Esophagus mucosa (tissue), 1 donor: ENCODE results near the gene ADGRV1. TPM values are rescaled to one million over a fixed set of nuclear protein-coding genes. Genes with fewer than 3 reads are reported as not detected.
A peak's percentile ranks its signal among the peaks of the same experiment; 100 is the strongest.
"Not testable (repeated sequence)": the region's sequence is repeated elsewhere in the genome, so short reads cannot be mapped to it uniquely, and the experiment has no call there.

Source experiments
- ATAC-seq: fragments of 200-7000 bp; cut with Tn5 transposase; one replicate; pipeline ENCODE4 v1.9.1; 2020
- total RNA-seq: library from RNA; stranded (reverse); gene quantifications from one replicate; pipeline ENCODE4 v1.2.4, GENCODE V29; 2023
- donor health status: DM: yes; HTN: yes; CAD: no.

Gene ADGRV1
- total RNA-seq, 1 donor from 2014 or later, result 3.7 TPM

- no peak for ATAC-seq
These were observed 448.7 kb downstream of the ADGRV1 start for GRCh38 chr5:91007251-91007650.

- ATAC-seq, result no peak
These were observed 449.3 kb downstream of the ADGRV1 start for GRCh38 chr5:91007780-91008402.

DNA sequence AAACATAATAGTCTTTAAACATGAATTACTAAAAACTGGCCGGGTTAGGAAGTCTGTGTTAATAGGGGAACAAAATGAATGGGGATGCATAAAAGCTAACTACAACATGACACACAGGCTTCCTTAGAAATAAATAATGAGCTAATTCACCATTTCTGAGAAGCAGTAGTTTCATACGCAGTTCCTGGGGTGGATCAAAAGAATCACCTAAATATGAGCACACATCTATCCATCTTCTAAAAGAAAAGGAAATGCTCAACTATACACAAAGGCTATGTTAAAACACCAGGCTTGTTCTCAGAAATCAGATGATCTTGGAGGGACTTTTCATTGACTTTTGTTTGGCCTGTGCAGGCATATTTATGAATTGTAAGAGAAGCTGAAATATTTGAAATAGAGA lies 451.5 kb downstream of the ADGRV1 start:
- ATAC-seq, result no peak

DNA sequence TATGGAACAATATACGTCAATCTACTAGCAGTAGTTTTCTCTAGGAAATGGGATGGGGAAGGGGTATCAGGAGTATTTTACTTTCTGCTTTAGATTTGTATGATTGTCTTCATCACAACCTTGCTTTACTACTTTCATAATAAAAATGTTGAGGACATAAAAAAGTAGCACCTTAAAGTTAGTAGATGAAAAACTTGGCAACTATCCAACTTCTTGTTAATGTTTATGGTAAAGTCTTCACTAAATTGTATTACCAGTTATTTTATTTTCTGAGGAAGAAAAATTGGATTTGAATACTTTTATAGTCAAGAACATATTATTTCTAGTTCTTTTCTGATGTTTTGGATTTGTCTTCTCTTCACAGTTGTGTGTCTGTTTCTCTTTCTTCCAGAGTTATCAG lies 452.4 kb downstream of the ADGRV1 start:
- no peak for ATAC-seq

- ATAC-seq, result not testable (repeated sequence)
These were observed 454.3 kb downstream of the ADGRV1 start for GRCh38 chr5:91012867-91013266.

DNA sequence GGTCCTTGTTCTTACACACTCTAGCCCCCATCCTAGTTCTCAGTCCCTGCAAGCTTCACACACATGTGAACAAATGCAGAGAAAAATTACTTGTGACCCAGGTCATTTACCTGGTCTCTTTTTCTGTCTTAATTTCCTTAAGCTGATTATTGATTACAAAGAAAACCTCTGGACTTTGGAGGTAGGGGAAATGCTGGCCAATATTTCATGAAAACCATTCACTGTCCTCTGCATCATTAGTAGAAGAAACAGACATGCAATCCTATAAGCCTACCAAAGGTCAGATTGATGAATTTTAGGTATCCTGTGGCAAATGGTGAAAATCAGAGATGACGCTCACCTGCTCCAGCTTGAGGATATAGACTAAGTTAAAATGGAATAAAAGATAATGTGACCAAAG lies 457.7 kb downstream of the ADGRV1 start:
- no peak for ATAC-seq

DNA sequence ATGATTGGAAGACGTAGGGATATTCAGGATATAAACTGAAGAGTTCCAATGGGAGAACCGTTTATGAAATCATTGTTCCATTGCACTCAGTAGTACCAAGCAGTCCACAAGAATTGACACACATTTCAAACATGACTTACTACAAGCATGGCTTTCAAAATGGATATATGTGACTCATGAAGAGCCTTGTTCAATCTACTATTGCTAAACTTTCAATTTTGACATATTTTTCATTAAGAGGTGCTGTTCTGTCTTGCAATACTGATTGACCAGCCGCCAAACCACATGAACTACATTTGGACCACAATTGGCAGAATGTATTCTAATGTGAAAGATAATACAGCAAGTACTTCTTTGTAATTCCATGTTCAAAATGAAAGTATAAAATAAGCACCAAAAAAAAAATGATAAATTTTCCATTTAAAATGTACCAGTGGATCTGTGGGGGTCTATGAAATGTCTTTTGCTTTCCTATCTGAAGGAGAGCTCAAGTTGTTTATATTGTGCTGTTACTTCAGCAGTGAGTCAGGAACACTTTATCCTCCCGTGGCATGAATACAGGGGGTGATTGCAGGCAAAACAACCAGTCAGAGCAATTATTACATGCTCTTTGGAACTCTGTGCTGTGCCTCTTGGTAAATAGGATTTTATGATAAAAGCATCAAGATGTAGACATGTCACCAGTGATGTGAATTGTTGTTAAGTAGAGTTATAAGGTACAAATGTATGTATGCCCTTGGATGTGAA lies 458.5 kb downstream of the ADGRV1 start:
- peak; percentile 56 for ATAC-seq

- ATAC-seq, result no peak
These were observed 459.6 kb downstream of the ADGRV1 start for GRCh38 chr5:91018200-91018599.

DNA sequence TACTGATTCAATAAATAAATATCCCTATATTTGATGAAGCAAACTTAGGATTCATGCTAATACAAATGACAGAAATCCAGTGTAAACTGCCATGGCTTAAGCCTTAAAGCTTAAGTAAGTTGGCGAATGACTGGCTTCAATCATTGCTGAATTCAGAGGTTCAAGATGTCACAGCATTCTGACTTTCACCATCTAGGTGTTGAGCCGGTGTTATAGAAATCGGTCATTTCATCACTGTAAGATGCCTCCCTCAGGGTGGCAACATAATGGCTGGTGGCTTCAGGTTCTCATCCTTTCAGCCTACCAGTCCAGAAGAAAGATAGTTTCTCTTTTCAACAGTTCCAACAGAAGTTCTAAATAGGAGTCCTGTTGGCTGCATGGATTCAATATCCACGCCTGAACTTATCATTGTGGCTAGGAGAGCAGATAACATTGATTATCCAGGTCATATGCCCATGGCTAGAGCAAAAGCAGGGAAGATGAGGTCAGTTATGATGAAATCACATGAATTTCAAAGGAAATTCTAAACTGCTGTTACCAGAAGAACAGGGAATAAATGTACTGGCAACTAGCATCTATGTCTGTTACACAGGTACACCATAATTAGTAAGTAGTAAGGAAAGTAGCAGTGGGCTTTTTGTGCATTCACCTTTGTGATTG lies 460.2 kb downstream of the ADGRV1 start:
- ATAC-seq, result no peak

GRCh38 chr5:91020065-91020800 lies 461.6 kb downstream of the ADGRV1 start:
- no peak for ATAC-seq

- ATAC-seq, result no peak
These were observed 463.9 kb downstream of the ADGRV1 start for GRCh38 chr5:91022518-91022917.

DNA sequence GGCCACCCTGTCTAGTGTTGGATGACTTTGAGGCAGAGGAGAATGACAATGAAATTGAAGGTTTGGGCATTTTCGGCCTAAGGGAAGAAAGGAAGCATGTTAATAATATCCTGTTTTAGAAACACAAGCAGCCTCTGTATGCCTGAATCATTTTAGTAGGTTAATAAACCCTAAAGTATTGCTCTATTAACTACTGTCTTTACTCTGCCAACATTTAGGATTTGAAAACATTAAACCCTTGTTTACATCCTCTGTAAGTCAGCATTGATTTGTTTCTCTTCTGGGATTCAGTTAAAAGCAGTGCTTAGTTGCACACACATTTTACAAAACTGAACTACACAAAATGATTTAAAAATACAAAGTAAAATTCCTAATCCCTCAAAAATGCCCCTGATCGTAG lies 465.6 kb downstream of the ADGRV1 start:
- no peak for ATAC-seq

DNA sequence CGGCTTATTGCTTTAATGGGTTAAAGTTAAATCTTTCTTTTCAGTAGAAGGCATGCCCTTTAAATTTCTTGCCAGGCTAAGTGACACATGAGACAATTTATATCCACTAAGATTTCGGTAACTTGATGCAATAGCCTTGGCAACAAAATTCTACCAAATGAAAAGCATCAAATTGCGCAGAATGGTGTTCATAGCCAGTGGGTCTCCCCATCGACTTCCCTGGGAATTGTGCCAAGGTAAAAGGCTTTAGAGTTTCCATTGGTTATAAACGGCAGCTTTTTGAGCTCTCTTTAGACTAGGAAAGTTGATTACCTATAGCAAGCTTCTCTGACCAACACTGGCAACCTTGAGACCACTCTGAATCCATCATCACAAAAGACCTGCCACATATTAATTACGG lies 466.1 kb downstream of the ADGRV1 start:
- ATAC-seq, result no peak

- no peak for ATAC-seq
These were observed 466.9 kb downstream of the ADGRV1 start for GRCh38 chr5:91025449-91025848.

GRCh38 chr5:91025956-91026355 lies 467.4 kb downstream of the ADGRV1 start:
- ATAC-seq, result no peak

GRCh38 chr5:91026466-91026865 lies 467.9 kb downstream of the ADGRV1 start:
- ATAC-seq, result no peak

DNA sequence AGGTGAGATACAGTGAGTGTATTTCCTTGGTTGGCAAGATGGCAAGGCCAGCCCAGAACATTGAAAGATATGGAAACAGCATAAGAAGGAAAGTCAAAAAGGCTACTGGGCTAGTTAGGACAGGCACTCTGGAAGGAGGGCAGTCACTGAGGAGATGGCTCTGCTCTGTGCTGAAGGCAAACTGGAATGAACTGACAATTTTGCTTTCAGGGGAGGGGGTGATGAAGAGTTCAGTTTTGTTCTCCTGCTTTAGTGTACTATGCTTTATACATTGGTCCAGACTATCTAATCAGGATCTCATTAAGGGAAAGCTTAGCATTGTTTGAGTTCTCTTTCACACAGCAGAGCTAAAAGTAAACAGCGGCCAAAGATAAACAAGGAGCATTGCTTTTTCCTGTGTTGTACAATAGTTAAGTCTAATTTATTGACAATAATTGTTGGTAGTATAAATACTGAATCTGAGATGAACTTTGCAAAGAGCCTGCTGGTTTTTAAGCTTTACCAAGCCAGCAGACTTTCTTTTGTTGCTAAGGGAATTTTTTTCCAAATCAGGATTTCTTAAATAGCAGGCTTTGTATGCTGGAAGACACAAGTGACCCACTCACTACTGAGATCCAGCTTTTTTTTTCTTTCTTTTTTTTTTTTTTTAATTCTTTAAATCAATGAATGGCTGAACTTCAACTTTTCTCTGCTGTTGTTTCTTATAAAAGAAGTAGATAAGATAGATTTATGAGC lies 469.0 kb downstream of the ADGRV1 start:
- ATAC-seq, result peak; percentile 17

GRCh38 chr5:91028499-91028956 lies 469.9 kb downstream of the ADGRV1 start:
- ATAC-seq, result peak; percentile 23

GRCh38 chr5:91030521-91031401 lies 472.2 kb downstream of the ADGRV1 start:
- no peak for ATAC-seq

DNA sequence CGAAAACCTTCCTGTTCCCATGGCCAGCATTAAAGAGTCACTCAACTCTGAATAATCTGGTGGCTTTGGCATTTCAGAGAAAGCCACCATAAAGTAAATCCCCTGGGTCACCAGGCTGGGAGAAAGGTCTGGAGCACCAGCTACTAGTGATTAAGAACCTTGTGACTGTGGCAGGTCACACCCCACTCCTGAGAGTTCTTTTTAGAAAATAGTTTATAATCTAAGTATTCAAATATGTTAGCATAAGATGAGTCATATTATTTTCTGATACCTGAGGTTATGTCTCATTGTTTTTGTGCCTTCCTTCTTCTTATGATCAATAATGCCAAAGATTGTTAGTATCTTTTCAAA lies 472.8 kb downstream of the ADGRV1 start:
- no peak for ATAC-seq

GRCh38 chr5:91032125-91032524 lies 473.5 kb downstream of the ADGRV1 start:
- no peak for ATAC-seq
